GM18502 (cell line): ENCODE results near the gene SIAE.

ENCODE experiments used
- ATAC-seq: cut with Tn5 transposase; IDR thresholded peaks from one replicate; pipeline ENCODE4 v1.9.1; 2021; ENCODE audit warnings: mild to moderate bottlenecking; ENCODE audit not compliant: unreplicated experiment, poor library complexity

The SIAE gene

GRCh38 chr11:124584681-124585372 lies 88.7 kb downstream of the SIAE start:
- no peak for ATAC-seq

- ATAC-seq = no peak
Measured at GRCh38 chr11:124583781-124584180, 89.8 kb downstream of the SIAE start.
